Fibroblast of lung (primary cell): ENCODE data around the gene ARL15. TPM values are rescaled to one million over a fixed set of nuclear protein-coding genes. Genes with fewer than 3 reads are reported as not detected.
"Not testable (repeated sequence)": the region's sequence is repeated elsewhere in the genome, so short reads cannot be mapped to it uniquely, and the experiment has no call there.

Experiments
- DNase-seq, 2 donors: peaks; one replicate each; pipeline versions ENCODE4 v3.0.0 to v3.0.0-alpha.2; 2010; ENCODE audit warnings: low read depth in 2 of 2
- H2AFZ ChIP-seq: 2 replicates; pipeline ENCODE4 v1.5.1; 2012; ENCODE audit warnings: low read length, control low read depth, inconsistent platforms
- H3K27ac ChIP-seq: 2 replicates; pipeline ENCODE4 v1.5.1; 2011; ENCODE audit warnings: low read length, control low read depth; ENCODE audit not compliant: insufficient read depth
- H3K27me3 ChIP-seq: 2 replicates; pipeline ENCODE4 v1.5.1; 2011; ENCODE audit warnings: mild to moderate bottlenecking, low read length; ENCODE audit not compliant: control insufficient read depth, insufficient read depth
- H3K36me3 ChIP-seq: 2 replicates; pipeline ENCODE4 v1.5.1; 2011; ENCODE audit warnings: low read length; ENCODE audit not compliant: control insufficient read depth, insufficient read depth
- H3K4me1 ChIP-seq: 2 replicates; pipeline ENCODE4 v1.5.1; 2011; ENCODE audit warnings: low read length; ENCODE audit not compliant: control insufficient read depth, insufficient read depth; ENCODE audit errors: extremely low read depth
- H3K4me2 ChIP-seq: 2 replicates; pipeline ENCODE4 v1.5.1; 2011; ENCODE audit warnings: low read length, control low read depth; ENCODE audit not compliant: insufficient read depth; ENCODE audit errors: extremely low read depth
- H3K4me3 ChIP-seq, 4 experiments: fragments of 200-600 bp in 1 of 4; sonication (generic) in 1 of 4; replicated peaks in 1 of 4; 2 replicates each; pipeline ENCODE4 v1.5.1; 2011 to 2016; ENCODE audit warnings: low read length in 4 of 4, low read depth in 3 of 4, mild to moderate bottlenecking in 3 of 4, control low read depth in 2 of 4, inconsistent platforms in 1 of 4, mixed read lengths in 1 of 4; ENCODE audit not compliant: insufficient read depth in 1 of 4; ENCODE audit errors: control extremely low read depth in 1 of 4
- H3K79me2 ChIP-seq: 2 replicates; pipeline ENCODE4 v1.5.1; 2012; ENCODE audit warnings: mild to moderate bottlenecking, low read length, inconsistent platforms; ENCODE audit not compliant: control insufficient read depth, insufficient read depth
- H3K9ac ChIP-seq: 2 replicates; pipeline ENCODE4 v1.5.1; 2011; ENCODE audit warnings: mild to moderate bottlenecking, low read length, control low read depth; ENCODE audit not compliant: insufficient read depth
- H3K9me3 ChIP-seq: 2 replicates; pipeline ENCODE4 v1.5.1; 2012; ENCODE audit warnings: low read depth, low read length; ENCODE audit not compliant: control insufficient read depth, insufficient read depth
- H4K20me1 ChIP-seq: 2 replicates; pipeline ENCODE4 v1.5.1; 2011; ENCODE audit warnings: low read length; ENCODE audit not compliant: control insufficient read depth, insufficient read depth; ENCODE audit errors: extremely low read depth
- CTCF ChIP-seq, 2 donors: IDR thresholded peaks in 1 of 2; conservative IDR thresholded peaks in 1 of 2; 1 replicate in 1 of 2; 2 replicates in 1 of 2; pipeline ENCODE4 v1.5.1; 2011 to 2012; ENCODE audit warnings: low read length in 2 of 2, control low read depth in 1 of 2, inconsistent platforms in 1 of 2, low read depth in 1 of 2, mild to moderate bottlenecking in 1 of 2
- EZH2 ChIP-seq: IDR thresholded peaks from 2 replicates; pipeline ENCODE4 v1.5.1; 2012; ENCODE audit warnings: low read length, control low read depth, mild to moderate bottlenecking; ENCODE audit errors: missing control alignments
- polyA plus RNA-seq, 2 donors: library from polyadenylated mRNA; depleted of rRNA in 1 of 2; stranded (reverse) in 1 of 2; unstranded in 1 of 2; fragments of >200 nt; gene quantifications; 2 replicates each; pipeline ENCODE4 v1.2.1, GENCODE V29; 2011 to 2012; ENCODE audit warnings: missing spikeins in 1 of 2
- total RNA-seq: library from RNA; depleted of rRNA; stranded (reverse); fragments of >200 nt; gene quantifications from 2 replicates; pipeline ENCODE4 v1.2.1, GENCODE V29; 2014

ARL15 gene
- total and polyA plus RNA-seq, 2 donors (not counting 1 experiment from before 2014, with no cell fraction given) = 20.6 to 28.7 TPM

GRCh38 chr5:54049963-54050362, 260.4 kb downstream of the ARL15 start:
- Histone ChIP-seq H4K20me1 (no peaks in the 10 kb centered on the region), H2AFZ (no peak overlapping the region), H3K36me3 (no peaks in the 10 kb centered on the region), H3K9me3 (no peaks in the 10 kb centered on the region), H3K4me3 (no peak overlapping the region), H3K27ac (no peak overlapping the region), H3K9ac (no peak overlapping the region), H3K4me1 (no peaks in the 10 kb centered on the region), H3K27me3 (no peaks in the 10 kb centered on the region), H3K79me2 (no peaks in the 10 kb centered on the region), H3K4me2 (no peak overlapping the region)
- no peak for TF ChIP-seq EZH2
- TF ChIP-seq CTCF (conservative IDR thresholded peaks at IDR 0.05 in 1 of 2, IDR thresholded peaks at IDR 0.05 in 1 of 2; ENCODE audit: low read depth in 1 of 2, low read length in 2 of 2) = no peak
- DNase-seq = peak; percentile 47 to 72

DNA sequence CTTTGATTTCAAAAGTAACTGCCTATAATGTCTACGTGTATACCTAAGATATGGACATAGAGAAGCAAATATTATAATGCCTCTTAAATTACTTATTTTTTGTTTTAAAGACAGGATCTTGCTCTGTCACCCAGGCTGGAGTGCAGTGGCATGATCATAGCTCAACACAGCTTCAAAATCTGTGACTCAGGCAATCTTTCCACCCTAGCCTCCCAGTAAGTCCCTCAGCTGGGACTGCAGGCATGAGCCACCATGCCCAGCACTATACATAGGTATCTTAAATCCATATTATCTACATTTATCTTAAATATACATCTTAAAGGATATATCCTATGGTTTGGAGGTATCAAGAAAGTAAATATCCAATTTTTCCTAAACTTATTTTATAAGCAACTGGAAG, 261.2 kb downstream of the ARL15 start:
- no peaks in the 10 kb centered on the region for H4K20me1 ChIP-seq
- H3K79me2 ChIP-seq = no peaks in the 10 kb centered on the region
- no peaks in the 10 kb centered on the region for H3K36me3 ChIP-seq
- no peak overlapping the region for H3K4me2 ChIP-seq
- DNase-seq = peak in 1 of 2 donors; percentile 4
- H3K27me3 ChIP-seq = no peaks in the 10 kb centered on the region
- no peaks in the 10 kb centered on the region for H3K4me1 ChIP-seq
- no peak overlapping the region for H2AFZ ChIP-seq
- no peak overlapping the region for H3K27ac ChIP-seq
- H3K9me3 ChIP-seq = no peaks in the 10 kb centered on the region
- no peak for TF ChIP-seq CTCF (conservative IDR thresholded peaks at IDR 0.05 in 1 of 2, IDR thresholded peaks at IDR 0.05 in 1 of 2; ENCODE audit: low read depth in 1 of 2, low read length in 2 of 2)
- TF ChIP-seq EZH2 = no peak
- H3K9ac ChIP-seq = no peak overlapping the region
- no peak overlapping the region for H3K4me3 ChIP-seq

- H3K4me2 ChIP-seq = no peak overlapping the region
- no peak for DNase-seq
- H3K9me3 ChIP-seq = no peaks in the 10 kb centered on the region
- H3K4me3 ChIP-seq = no peak overlapping the region
- no peak for TF ChIP-seq EZH2
- TF ChIP-seq CTCF (conservative IDR thresholded peaks at IDR 0.05 in 1 of 2, IDR thresholded peaks at IDR 0.05 in 1 of 2; ENCODE audit: low read depth in 1 of 2, low read length in 2 of 2) = no peak
- no peak overlapping the region for H3K9ac ChIP-seq
- H3K36me3 ChIP-seq = no peaks in the 10 kb centered on the region
- H3K27ac ChIP-seq = no peak overlapping the region
- H3K79me2 ChIP-seq = no peaks in the 10 kb centered on the region
- H3K27me3 ChIP-seq = no peaks in the 10 kb centered on the region
- no peak overlapping the region for H2AFZ ChIP-seq
- no peaks in the 10 kb centered on the region for H3K4me1 ChIP-seq
- H4K20me1 ChIP-seq = no peaks in the 10 kb centered on the region
Observed at GRCh38 chr5:54045077-54045792, 265.1 kb downstream of the ARL15 start.

DNA sequence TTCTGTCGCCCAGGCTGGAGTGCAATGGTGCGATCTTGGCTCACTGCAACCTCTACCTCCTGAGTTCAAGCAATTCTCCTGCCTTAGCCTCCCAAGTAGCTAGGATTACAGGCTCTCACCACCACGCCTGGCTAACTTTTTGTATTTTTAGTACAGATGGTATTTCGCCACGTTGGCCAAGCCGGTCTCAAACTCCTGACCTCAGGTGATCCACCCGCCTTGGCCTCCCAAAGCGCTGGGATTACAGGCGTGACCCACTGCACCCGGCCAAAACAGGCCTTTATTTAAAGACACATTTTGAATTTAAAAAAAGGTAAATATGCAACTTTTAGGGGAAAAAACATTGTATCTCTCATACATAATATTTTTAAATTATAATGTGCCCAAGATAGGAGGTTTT, 266.1 kb downstream of the ARL15 start:
- not testable (repeated sequence) for H3K9ac ChIP-seq, H3K4me2 ChIP-seq, H3K27me3 ChIP-seq, H3K27ac ChIP-seq, H3K4me3 ChIP-seq, H3K4me1 ChIP-seq, H4K20me1 ChIP-seq, H3K79me2 ChIP-seq, H3K9me3 ChIP-seq, H2AFZ ChIP-seq, DNase-seq, H3K36me3 ChIP-seq
